ENCODE measurements around the gene PBLD. TPM values are rescaled to one million over a fixed set of nuclear protein-coding genes. Genes with fewer than 3 reads are reported as not detected.

PBLD gene
- total RNA-seq, 4 donors from 2014 or later, result 4.9 to 12.3 (median 7.6) TPM

DNA sequence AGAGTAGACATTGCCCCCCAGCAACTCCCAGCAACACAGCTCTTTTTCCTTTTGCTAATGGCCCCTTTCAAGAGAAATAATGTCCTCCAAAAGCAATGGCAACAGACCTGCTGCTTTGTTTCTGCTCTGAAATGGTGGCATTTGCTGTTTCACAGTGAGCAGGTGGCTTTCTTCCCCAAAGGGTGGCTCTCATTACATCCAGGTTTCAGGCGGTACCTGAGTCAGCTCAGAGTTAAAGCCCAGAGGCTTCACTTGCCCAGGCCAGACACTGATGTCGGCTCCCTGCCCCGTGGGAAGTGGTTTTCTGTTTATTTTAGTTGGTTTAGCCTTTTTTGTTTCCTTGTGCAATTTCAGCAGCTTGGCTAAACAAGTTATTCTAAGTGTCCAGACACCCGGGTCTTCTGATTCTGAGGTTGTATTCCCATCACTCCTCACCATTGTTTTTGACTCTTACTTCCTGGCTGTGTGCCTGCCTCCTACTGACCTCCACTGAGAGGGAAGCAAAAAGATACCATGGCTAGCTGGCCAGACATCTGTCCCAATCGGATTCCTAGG is 93.1 kb downstream of the PBLD start:
- DNase-seq (ENCODE audit: low spot score) (no peak), ATAC-seq (ENCODE audit: low FRiP score) (no peak)
- no peak for TF ChIP-seq CTCF (IDR thresholded peaks at IDR 0.05)

GRCh38 chr10:68239069-68239468 is 93.7 kb downstream of the PBLD start:
- no peak for TF ChIP-seq CTCF (IDR thresholded peaks at IDR 0.05)
- no peak for ATAC-seq (ENCODE audit: low FRiP score)
- DNase-seq (ENCODE audit: low spot score), result no peak

GRCh38 chr10:68238371-68238770 is 94.4 kb downstream of the PBLD start:
- ATAC-seq (ENCODE audit: low FRiP score) (no peak), DNase-seq (ENCODE audit: low spot score) (no peak)
- TF ChIP-seq CTCF (IDR thresholded peaks at IDR 0.05), result no peak

GRCh38 chr10:68237173-68237572 is 95.6 kb downstream of the PBLD start:
- ATAC-seq (ENCODE audit: low FRiP score), result no peak
- no peak for TF ChIP-seq CTCF (IDR thresholded peaks at IDR 0.05)
- no peak for DNase-seq (ENCODE audit: low spot score)

DNA sequence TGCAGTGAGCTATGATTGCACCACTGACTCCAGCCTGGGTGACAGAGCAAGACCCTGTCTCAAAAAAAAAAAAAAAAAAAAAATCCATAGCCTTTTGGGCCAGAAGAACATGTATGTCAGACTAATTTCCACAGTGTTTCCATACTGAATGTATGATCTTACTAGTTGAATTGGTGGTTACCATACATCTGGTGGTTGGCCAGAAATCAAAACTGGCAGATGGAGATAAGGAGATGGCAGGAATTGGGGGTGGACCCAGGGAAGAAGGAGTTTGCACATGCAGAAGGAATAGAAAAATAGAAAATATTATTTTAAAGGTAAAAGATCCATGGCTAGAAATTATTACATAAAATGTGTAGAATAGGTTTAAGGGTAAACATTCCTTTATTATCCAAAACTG is 97.1 kb downstream of the PBLD start:
- TF ChIP-seq CTCF (IDR thresholded peaks at IDR 0.05), result no peak
- DNase-seq (ENCODE audit: low spot score) (no peak), ATAC-seq (ENCODE audit: low FRiP score) (no peak)

DNA sequence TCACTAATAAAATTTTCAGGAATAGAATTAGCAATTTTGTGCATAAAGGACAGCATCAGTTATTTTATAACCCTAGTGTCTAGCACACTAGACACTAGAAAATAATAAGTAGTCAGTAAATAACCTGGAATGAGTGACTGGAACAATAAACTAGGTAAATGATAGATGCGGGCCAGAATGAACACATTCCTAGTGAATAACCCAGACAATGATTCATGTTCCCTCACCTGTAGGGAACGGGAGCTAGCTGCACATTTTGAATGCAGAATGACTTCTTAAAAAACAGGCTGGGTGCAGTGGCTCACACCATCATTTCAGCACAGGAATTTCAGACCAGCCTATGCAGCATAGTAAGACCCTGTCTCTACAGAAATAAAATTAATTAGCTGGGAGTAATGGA is 97.6 kb downstream of the PBLD start:
- DNase-seq (ENCODE audit: low spot score) (no peak), ATAC-seq (ENCODE audit: low FRiP score) (no peak)
- no peak for TF ChIP-seq CTCF (IDR thresholded peaks at IDR 0.05)

DNA sequence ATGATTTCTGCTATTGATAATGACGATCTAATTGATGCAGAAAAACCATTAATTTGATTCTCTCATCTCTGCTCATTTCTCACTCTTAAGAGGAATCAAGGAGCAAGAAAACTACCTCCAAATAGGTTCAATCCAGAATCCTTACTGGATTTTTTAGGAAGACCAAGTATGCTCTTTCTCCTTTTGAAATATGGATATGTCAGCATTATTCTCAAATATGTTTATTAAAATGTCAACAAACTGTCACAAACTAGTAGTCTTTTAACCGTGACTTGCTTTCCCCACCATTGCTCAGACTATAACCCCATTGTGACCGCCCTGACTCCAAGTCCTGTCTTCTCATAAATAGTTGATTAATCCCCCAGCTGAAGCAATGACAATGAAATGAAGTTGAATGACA is 99.7 kb downstream of the PBLD start:
- no peak for TF ChIP-seq CTCF (IDR thresholded peaks at IDR 0.05)
- DNase-seq (ENCODE audit: low spot score), result no peak
- ATAC-seq (ENCODE audit: low FRiP score), result no peak

Other genes starting within 250 kb of the PBLD start
- not detected for gene MYPN, start 223.4 kb downstream of the PBLD start, total RNA-seq
- gene ATOH7, start 100.8 kb downstream of the PBLD start, total RNA-seq, result not detected
- gene HNRNPH3, start 864 bp downstream of the PBLD start, total RNA-seq, result 10 to 100 TPM; 52.4 to 72.2 (median 63.2) TPM
- 10 to 100 TPM; 21.3 to 34.5 (median 22.8) TPM for gene RUFY2, start 74.3 kb upstream of the PBLD start, total RNA-seq
- 1 to 10 TPM; 2.3 to 4.1 (median 3.3) TPM for gene DNA2, start 139.0 kb upstream of the PBLD start, total RNA-seq
- 10 to 100 TPM; 22.9 to 64.3 (median 28.6) TPM for gene SLC25A16, start 194.6 kb upstream of the PBLD start, total RNA-seq
- gene TET1, start 227.4 kb upstream of the PBLD start, total RNA-seq, result 1 to 10 TPM; 3.1 to 7.1 (median 6.2) TPM

All from omental fat pad (tissue), 4 donors.